Measurements from ENCODE around the gene UAP1. TPM values are rescaled to one million over a fixed set of nuclear protein-coding genes. Genes with fewer than 3 reads are reported as not detected.

The UAP1 gene
- total RNA-seq, 2 donors from 2014 or later, result 70.4 to 284 TPM

- Histone ChIP-seq H3K27me3 (replicated peaks; ENCODE audit: insufficient read depth) (no peaks in the 10 kb centered on the region), H3K9me3 (no peaks in the 10 kb centered on the region), H3K36me3 (no peaks in the 10 kb centered on the region), H3K27ac (no peak overlapping the region), H3K4me1 (ENCODE audit: control insufficient read depth in 1 of 2, low read depth in 2 of 2) (peaks cover 5 to 13% of the 10 kb centered on the region in 2 donors), H3K4me3 (no peak overlapping the region)
- peak; percentile 29 for ATAC-seq (ENCODE audit: insufficient number of reproducible peaks, low FRiP score, low read depth)
- DNase-seq (ENCODE audit: low spot score), result no peak
- TF ChIP-seq CTCF (IDR thresholded peaks at IDR 0.05), result no peak
Measured at GRCh38 chr1:162554258-162554657, 7.3 kb upstream of the UAP1 start.

GRCh38 chr1:162557536-162557935 is 4.0 kb upstream of the UAP1 start:
- no peak for TF ChIP-seq CTCF (IDR thresholded peaks at IDR 0.05)
- DNase-seq (ENCODE audit: low spot score) (no peak), ATAC-seq (ENCODE audit: insufficient number of reproducible peaks, low FRiP score, low read depth) (no peak)
- Histone ChIP-seq H3K36me3 (no peaks in the 10 kb centered on the region), H3K27ac (no peak overlapping the region), H3K27me3 (replicated peaks; ENCODE audit: insufficient read depth) (no peaks in the 10 kb centered on the region), H3K4me3 (no peak overlapping the region), H3K9me3 (no peaks in the 10 kb centered on the region), H3K4me1 (ENCODE audit: control insufficient read depth in 1 of 2, low read depth in 2 of 2) (peaks cover 3 to 12% of the 10 kb centered on the region in 2 donors)

GRCh38 chr1:162560303-162561036 is 1.1 kb upstream of the UAP1 start:
- Histone ChIP-seq H3K4me3 (peak overlapping the region; percentile 80), H3K36me3 (no peaks in the 10 kb centered on the region), H3K27ac (peak overlapping the region; percentile 92 to 96), H3K4me1 (ENCODE audit: control insufficient read depth in 1 of 2, low read depth in 2 of 2) (peaks cover 13 to 27% of the 10 kb centered on the region in 2 donors), H3K27me3 (replicated peaks; ENCODE audit: insufficient read depth) (no peaks in the 10 kb centered on the region), H3K9me3 (no peaks in the 10 kb centered on the region)
- no peak for DNase-seq (ENCODE audit: low spot score)
- no peak for ATAC-seq (ENCODE audit: insufficient number of reproducible peaks, low FRiP score, low read depth)
- no peak for TF ChIP-seq CTCF (IDR thresholded peaks at IDR 0.05)

GRCh38 chr1:162561037-162561615 is 396 bp upstream of the UAP1 start:
- Histone ChIP-seq H3K36me3 (no peaks in the 10 kb centered on the region), H3K27ac (peak overlapping the region; percentile 92 to 96), H3K4me3 (peak overlapping the region; percentile 80), H3K9me3 (no peaks in the 10 kb centered on the region), H3K4me1 (ENCODE audit: control insufficient read depth in 1 of 2, low read depth in 2 of 2) (peaks cover 13 to 27% of the 10 kb centered on the region in 2 donors), H3K27me3 (replicated peaks; ENCODE audit: insufficient read depth) (no peaks in the 10 kb centered on the region)
- no peak for TF ChIP-seq CTCF (IDR thresholded peaks at IDR 0.05)
- peak; percentile 97 for ATAC-seq (ENCODE audit: insufficient number of reproducible peaks, low FRiP score, low read depth)
- DNase-seq (ENCODE audit: low spot score), result peak; percentile 92

GRCh38 chr1:162562470-162562828 is 927 bp downstream of the UAP1 start:
- ATAC-seq (ENCODE audit: insufficient number of reproducible peaks, low FRiP score, low read depth) (no peak), DNase-seq (ENCODE audit: low spot score) (no peak)
- Histone ChIP-seq H3K4me1 (ENCODE audit: control insufficient read depth in 1 of 2, low read depth in 2 of 2) (peaks cover 13 to 27% of the 10 kb centered on the region in 2 donors), H3K36me3 (no peaks in the 10 kb centered on the region), H3K4me3 (peak overlapping the region; percentile 80), H3K27me3 (replicated peaks; ENCODE audit: insufficient read depth) (no peaks in the 10 kb centered on the region), H3K27ac (peak overlapping the region; percentile 92 to 96), H3K9me3 (no peaks in the 10 kb centered on the region)
- TF ChIP-seq CTCF (IDR thresholded peaks at IDR 0.05), result no peak
